Measurements from ENCODE around the gene ABO.
"Not testable (repeated sequence)": the region's sequence is repeated elsewhere in the genome, so short reads cannot be mapped to it uniquely, and the experiment has no call there.

ABO gene

GRCh38 chr9:133263557-133263956 is 11.4 kb downstream of the ABO start:
- DNase-seq (ENCODE audit: low read depth in 2 of 2), result no peak

- DNase-seq (ENCODE audit: low read depth in 2 of 2), result no peak
Observed at GRCh38 chr9:133262226-133262625, 12.8 kb downstream of the ABO start.

- no peak for DNase-seq (ENCODE audit: low read depth in 2 of 2)
Observed at GRCh38 chr9:133261753-133262120, 13.3 kb downstream of the ABO start.

GRCh38 chr9:133261103-133261752 is 13.8 kb downstream of the ABO start:
- DNase-seq (ENCODE audit: low read depth in 2 of 2), result no peak

- DNase-seq (ENCODE audit: low read depth in 2 of 2), result no peak
Observed at GRCh38 chr9:133260334-133261102, 14.5 kb downstream of the ABO start.

- no peak for DNase-seq (ENCODE audit: low read depth in 2 of 2)
Observed at GRCh38 chr9:133258061-133259015, 16.7 kb downstream of the ABO start.

- no peak for DNase-seq (ENCODE audit: low read depth in 2 of 2)
Observed at GRCh38 chr9:133257465-133257956, 17.5 kb downstream of the ABO start.

- DNase-seq (ENCODE audit: low read depth in 2 of 2), result no peak
Observed at GRCh38 chr9:133256686-133257091, 18.3 kb downstream of the ABO start.

- DNase-seq (ENCODE audit: low read depth in 2 of 2), result no peak
Observed at GRCh38 chr9:133256136-133256461, 18.9 kb downstream of the ABO start.

- no peak for DNase-seq (ENCODE audit: low read depth in 2 of 2)
Observed at GRCh38 chr9:133255371-133256135, 19.4 kb downstream of the ABO start.

- no peak for DNase-seq (ENCODE audit: low read depth in 2 of 2)
Observed at GRCh38 chr9:133254471-133254870, 20.5 kb downstream of the ABO start.

GRCh38 chr9:133253268-133253667 is 21.7 kb downstream of the ABO start:
- no peak for DNase-seq (ENCODE audit: low read depth in 2 of 2)

- DNase-seq (ENCODE audit: low read depth in 2 of 2), result no peak
Observed at GRCh38 chr9:133252301-133253020, 22.5 kb downstream of the ABO start.

GRCh38 chr9:133251773-133252172 is 23.2 kb downstream of the ABO start:
- DNase-seq (ENCODE audit: low read depth in 2 of 2), result no peak

- not testable (repeated sequence) for DNase-seq (ENCODE audit: low read depth in 2 of 2)
Observed at GRCh38 chr9:133251221-133251620, 23.8 kb downstream of the ABO start.

GRCh38 chr9:133250741-133251170 is 24.2 kb downstream of the ABO start:
- DNase-seq (ENCODE audit: low read depth in 2 of 2), result no peak

GRCh38 chr9:133249337-133249736 is 25.7 kb downstream of the ABO start:
- no peak for DNase-seq (ENCODE audit: low read depth in 2 of 2)

GRCh38 chr9:133248726-133249295 is 26.2 kb downstream of the ABO start:
- no peak for DNase-seq (ENCODE audit: low read depth in 2 of 2)

GRCh38 chr9:133247632-133248031 is 27.4 kb downstream of the ABO start:
- DNase-seq (ENCODE audit: low read depth in 2 of 2), result no peak

GRCh38 chr9:133246991-133247390 is 28.0 kb downstream of the ABO start:
- DNase-seq (ENCODE audit: low read depth in 2 of 2), result no peak
